Epithelial cell of proximal tubule (primary cell): ENCODE data around the gene RELA. TPM values are rescaled to one million over a fixed set of nuclear protein-coding genes. Genes with fewer than 3 reads are reported as not detected.
"Not testable (repeated sequence)": the region's sequence is repeated elsewhere in the genome, so short reads cannot be mapped to it uniquely, and the experiment has no call there.

Source experiments
- DNase-seq: peaks from one replicate; pipeline ENCODE4 v3.0.0-alpha.2; 2011; ENCODE audit warnings: low read depth
- H3K4me3 ChIP-seq: 2 replicates; pipeline ENCODE4 v1.5.1; 2011; ENCODE audit warnings: low read depth, mild to moderate bottlenecking, low read length
- CTCF ChIP-seq: conservative IDR thresholded peaks from 2 replicates; pipeline ENCODE4 v1.5.1; 2012; ENCODE audit warnings: low read depth, mild to moderate bottlenecking, low read length
- total RNA-seq: library from RNA; depleted of rRNA; stranded (reverse); fragments of >200 nt; gene quantifications from 2 replicates; pipeline ENCODE4 v1.2.3, GENCODE V29; 2015

Gene RELA
- total RNA-seq, 1 donor from 2014 or later: 73.0 TPM

- no peak for TF ChIP-seq CTCF
- H3K4me3 ChIP-seq: no peak overlapping the region
- DNase-seq: no peak
These were observed 9.6 kb upstream of the RELA start for GRCh38 chr11:65672180-65672860.

- peak overlapping the region; percentile 100 for H3K4me3 ChIP-seq
- TF ChIP-seq CTCF: no peak
- DNase-seq: no peak
These were observed 1.0 kb upstream of the RELA start for GRCh38 chr11:65663639-65664200.

- H3K4me3 ChIP-seq: peak overlapping the region; percentile 100
- TF ChIP-seq CTCF: no peak
- no peak for DNase-seq
These were observed 393 bp downstream of the RELA start for GRCh38 chr11:65662247-65662798.

- no peak for TF ChIP-seq CTCF
- no peak for DNase-seq
- H3K4me3 ChIP-seq: peak overlapping the region; percentile 100
These were observed 993 bp downstream of the RELA start for GRCh38 chr11:65661599-65662246.

GRCh38 chr11:65660908-65661307, 1.8 kb downstream of the RELA start:
- H3K4me3 ChIP-seq, DNase-seq: not testable (repeated sequence)

- no peak overlapping the region for H3K4me3 ChIP-seq
- no peak for DNase-seq
- no peak for TF ChIP-seq CTCF
These were observed 2.7 kb downstream of the RELA start for GRCh38 chr11:65660038-65660437.

- H3K4me3 ChIP-seq: no peak overlapping the region
- no peak for TF ChIP-seq CTCF
- no peak for DNase-seq
These were observed 4.3 kb downstream of the RELA start for GRCh38 chr11:65658174-65659021.
